Measurements from ENCODE around the gene CNTNAP2. TPM values are rescaled to one million over a fixed set of nuclear protein-coding genes. Genes with fewer than 3 reads are reported as not detected.

CNTNAP2 gene
- total and polyA plus RNA-seq, 2 of the 13 experiments (the other 11 are each of a cell fraction or from before 2014, with no cell fraction given) = 0.40 to 0.42 TPM

GRCh38 chr7:148155000-148155399, 2038.4 kb downstream of the CNTNAP2 start:
- no peaks in the 10 kb centered on the region for H3K79me2 ChIP-seq (ENCODE audit: insufficient read depth, low read length)
- H3K27me3 ChIP-seq (ENCODE audit: control insufficient read depth in 1 of 2, insufficient read depth in 2 of 2, low read length in 2 of 2) = peaks cover 0 to 4% of the 10 kb centered on the region in 2 experiments; a peak in 1 of 5 replicates
- H3K4me1 ChIP-seq (ENCODE audit: insufficient read depth, low read length) = no peaks in the 10 kb centered on the region
- FAIRE-seq (no peak), ATAC-seq (no peak), DNase-seq (ENCODE audit: low spot score) (no peak)
- ChIA-PET CTCF (ENCODE audit: low intra/inter-chr PET ratio, low total read pairs) (no interaction called here), POLR2A (no interaction called here)
- no peaks in the 10 kb centered on the region for H4K20me1 ChIP-seq (ENCODE audit: insufficient read depth, low read length)
- H3K4me3 ChIP-seq (replicated peaks in 1 of 3; ENCODE audit: insufficient read depth in 1 of 3, low read depth in 2 of 3, low read length in 3 of 3) = no peak overlapping the region
- in situ Hi-C loops (cut with HindIII; ENCODE audit: extremely low pct_ligation_motif_present, low pct_unique_long_range_greater_than_20kb) = no loop called here
- no TSS peak for BruUV-seq (replicated peaks)
- H2AFZ ChIP-seq (ENCODE audit: low read length) = no peak overlapping the region
- 28% methylated on average over 9 of the region's 9 CpGs for WGBS (ENCODE audit: low lambda C conversion rate)
- no peak overlapping the region for H3K27ac ChIP-seq (ENCODE audit: extremely low read length, insufficient read depth, low read length)
- TF ChIP-seq RFX3 (CRISPR knock-in tag; IDR thresholded peaks at IDR 0.05) (no peak), PRDM4 (CRISPR knock-in tag; IDR thresholded peaks at IDR 0.05; ENCODE audit: borderline replicate concordance) (no peak), ZNF704 (CRISPR knock-in tag; IDR thresholded peaks at IDR 0.05; ENCODE audit: borderline replicate concordance) (no peak), ZBTB14 (CRISPR knock-in tag; IDR thresholded peaks at IDR 0.05) (no peak), NR1H2 (CRISPR knock-in tag; IDR thresholded peaks at IDR 0.05; ENCODE audit: borderline replicate concordance, low read depth) (no peak), POGZ (CRISPR knock-in tag; IDR thresholded peaks at IDR 0.05) (no peak), ZFY (CRISPR knock-in tag; IDR thresholded peaks at IDR 0.05) (no peak), REST (IDR thresholded peaks at IDR 0.05; ENCODE audit: borderline replicate concordance in 1 of 2, low read depth in 1 of 2, low read length in 2 of 2) (no peak), ZNF572 (CRISPR knock-in tag; IDR thresholded peaks at IDR 0.05) (no peak), ZNF136 (CRISPR knock-in tag; IDR thresholded peaks at IDR 0.05; ENCODE audit: low read depth) (no peak)
- H3K4me2 ChIP-seq (ENCODE audit: low read depth, low read length) = no peak overlapping the region
- no peaks in the 10 kb centered on the region for H3K9me3 ChIP-seq (ENCODE audit: low read length)
- no peaks in the 10 kb centered on the region for H3K36me3 ChIP-seq (replicated peaks in 1 of 2; ENCODE audit: control insufficient read depth in 1 of 2, insufficient read depth in 2 of 2, low read length in 2 of 2)
- H3K9ac ChIP-seq (ENCODE audit: insufficient read depth, low read depth, low read length) = no peak overlapping the region
- intact Hi-C loops (cut with micrococcal nuclease; ENCODE audit: unreplicated experiment) = no loop called here
